ENCODE results near the gene CLCNKA.
"Not testable (repeated sequence)": the region's sequence is repeated elsewhere in the genome, so short reads cannot be mapped to it uniquely, and the experiment has no call there.

The CLCNKA gene

DNA sequence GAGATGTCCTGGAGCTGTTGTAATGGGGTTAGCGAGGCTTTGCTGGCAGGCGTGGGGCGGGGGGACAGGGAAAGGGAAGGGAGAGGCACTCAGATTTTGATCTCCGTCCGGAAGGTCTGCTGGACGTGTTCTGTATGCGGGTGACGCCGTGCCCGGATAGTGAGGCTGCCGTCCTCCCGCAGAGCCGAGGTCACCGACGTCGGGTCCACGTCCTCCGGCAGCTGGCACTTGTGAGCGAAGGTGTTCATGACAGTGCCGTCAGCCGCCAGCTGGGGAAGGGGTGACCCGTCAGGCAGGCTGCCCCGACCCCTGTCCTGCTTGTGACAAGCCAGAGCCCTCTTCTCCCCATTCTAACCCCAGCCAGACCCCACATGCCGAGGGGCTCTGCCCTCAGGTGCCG is 6.3 kb upstream of the CLCNKA start:
- H3K4me3 ChIP-seq: no peak overlapping the region
- H3K27ac ChIP-seq: peak overlapping the region in 6 of 21 experiments; percentile 28 to 84 (median 56)

- H3K4me3 ChIP-seq: no peak overlapping the region
- peak overlapping the region in 6 of 21 experiments; percentile 28 to 84 (median 56) for H3K27ac ChIP-seq
Observed at GRCh38 chr1:16015960-16016901, 5.6 kb upstream of the CLCNKA start.

GRCh38 chr1:16017076-16017460 is 4.8 kb upstream of the CLCNKA start:
- H3K27ac ChIP-seq: peak overlapping the region in 8 of 21 experiments; percentile 2 to 84 (median 68)
- H3K4me3 ChIP-seq: no peak overlapping the region

DNA sequence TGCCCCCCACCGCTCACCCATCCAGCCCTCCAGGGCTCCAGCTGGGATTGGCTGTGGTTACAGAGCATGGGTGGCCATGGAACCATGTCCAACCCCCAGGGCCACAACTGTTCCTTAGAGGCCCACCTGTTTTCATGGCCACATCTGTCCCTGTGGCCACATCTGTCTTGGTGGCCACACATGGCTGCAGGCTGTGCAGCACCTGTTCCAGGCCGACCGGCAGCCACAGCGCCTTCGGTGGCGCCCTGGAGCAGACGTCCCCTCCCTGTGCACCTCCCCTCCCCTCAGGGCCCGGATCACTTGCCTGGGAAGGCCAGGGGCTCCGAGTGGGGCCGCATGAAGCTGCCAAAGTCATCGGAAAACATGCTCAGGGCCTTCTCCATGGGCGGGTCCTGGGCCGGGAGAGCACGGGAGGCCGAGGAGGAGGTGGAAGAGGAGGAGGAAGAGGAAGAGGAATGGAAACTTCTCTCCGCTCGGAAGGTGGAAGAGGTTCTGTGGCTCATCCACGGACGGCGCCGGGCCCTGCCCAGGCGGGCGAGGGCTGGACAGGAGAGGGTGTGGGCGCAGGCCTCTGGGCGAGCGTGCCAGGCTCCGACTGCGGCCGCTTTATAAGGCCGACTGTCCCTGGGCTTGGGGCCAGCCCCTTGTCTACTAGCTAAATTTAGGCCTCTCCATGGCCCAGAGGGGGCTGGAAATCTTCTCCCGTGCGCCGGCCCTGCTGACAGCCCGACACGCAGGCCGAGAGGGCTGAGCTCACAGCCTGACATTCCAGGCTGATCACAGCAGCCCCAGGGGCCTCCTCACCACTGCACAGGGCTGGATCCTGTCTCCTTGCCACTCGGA is 4.2 kb upstream of the CLCNKA start, which contains the start of gene HSPB7:
TSS of gene HSPB7 (minus strand) at position 583 of the 843 bp plus-strand sequence. CDS start at position 503, 80 bp downstream.
- Histone ChIP-seq H3K27ac (peak within 1 kb of the TSS in 15 of 21 experiments; percentile 2 to 84 (median 63)), H3K4me3 (no peak within 1 kb of the TSS)

DNA sequence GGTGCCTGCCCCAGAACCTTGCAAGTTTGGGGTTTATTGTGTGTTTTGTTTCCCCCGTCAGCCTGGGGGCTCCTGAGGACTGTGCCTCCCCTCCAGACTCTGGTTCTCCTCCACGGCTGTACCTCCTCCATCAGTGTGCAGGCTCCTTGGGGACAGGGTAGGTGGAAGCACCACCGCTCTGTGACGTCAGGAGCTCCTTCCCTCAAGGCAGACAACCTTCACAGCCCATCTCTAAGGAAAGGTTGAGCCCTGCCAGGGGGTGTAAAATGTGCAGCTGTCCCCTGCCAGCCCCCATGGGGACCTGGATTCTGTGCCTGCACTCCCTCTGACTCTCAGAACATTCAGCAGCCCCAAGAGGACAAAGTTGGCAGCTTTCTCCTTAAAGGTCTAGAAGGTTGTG is 3.5 kb upstream of the CLCNKA start:
- Histone ChIP-seq H3K27ac (peak overlapping the region in 14 of 21 experiments; percentile 3 to 84 (median 60)), H3K4me3 (no peak overlapping the region)

GRCh38 chr1:16018749-16019643 is 2.8 kb upstream of the CLCNKA start:
- Histone ChIP-seq H3K27ac (peak overlapping the region in 10 of 21 experiments; percentile 24 to 84 (median 68)), H3K4me3 (no peak overlapping the region)

DNA sequence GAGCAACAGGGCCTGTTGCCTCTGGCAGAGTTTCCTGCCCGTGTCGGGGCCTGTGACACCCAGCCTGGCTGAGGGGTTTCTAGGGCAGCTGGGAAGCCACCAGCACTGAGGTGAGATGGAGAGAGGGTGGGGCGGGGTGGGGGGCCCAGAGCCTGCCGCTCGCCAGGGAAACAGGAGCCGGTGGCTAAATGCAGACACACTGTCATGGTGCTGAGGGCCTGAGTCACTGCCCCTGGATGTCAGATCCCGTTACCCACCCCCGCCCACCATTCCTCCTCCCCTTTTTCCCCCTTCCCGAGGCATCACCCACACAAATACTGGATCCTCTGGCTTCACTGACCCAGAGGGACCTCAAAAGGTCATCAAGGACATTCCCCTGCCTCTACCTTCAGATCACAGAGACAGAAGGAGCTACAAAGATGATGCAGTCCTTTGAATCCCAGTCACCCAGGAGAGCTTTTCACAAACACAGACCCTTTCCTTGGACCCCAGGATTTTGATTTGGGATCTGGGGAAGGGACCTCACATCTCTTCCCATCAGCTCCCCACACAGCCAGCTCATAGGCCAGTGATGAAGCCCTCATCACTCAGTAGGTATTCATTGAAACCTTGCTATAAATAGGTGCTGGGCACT is 2.1 kb upstream of the CLCNKA start:
- Histone ChIP-seq H3K4me3 (no peak overlapping the region), H3K27ac (peak overlapping the region in 4 of 21 experiments; percentile 72 to 84 (median 81))

GRCh38 chr1:16020325-16020724 is 1.5 kb upstream of the CLCNKA start:
- Histone ChIP-seq H3K27ac (peak overlapping the region in 1 of 21 experiments; percentile 49), H3K4me3 (no peak overlapping the region)

GRCh38 chr1:16020878-16021277 is 958 bp upstream of the CLCNKA start:
- H3K27ac ChIP-seq: not testable (repeated sequence)

GRCh38 chr1:16022393-16022792 is 557 bp downstream of the CLCNKA start:
- no peak overlapping the region for H3K27ac ChIP-seq
- no peak overlapping the region for H3K4me3 ChIP-seq

More at GRCh38 chr1:16020878-16021277, 958 bp upstream of the CLCNKA start:
- H3K4me3 ChIP-seq: not testable (repeated sequence)

GRCh38 chr1:16023050-16023653 is 1.3 kb downstream of the CLCNKA start:
- Histone ChIP-seq H3K27ac (no peak overlapping the region), H3K4me3 (no peak overlapping the region)

DNA sequence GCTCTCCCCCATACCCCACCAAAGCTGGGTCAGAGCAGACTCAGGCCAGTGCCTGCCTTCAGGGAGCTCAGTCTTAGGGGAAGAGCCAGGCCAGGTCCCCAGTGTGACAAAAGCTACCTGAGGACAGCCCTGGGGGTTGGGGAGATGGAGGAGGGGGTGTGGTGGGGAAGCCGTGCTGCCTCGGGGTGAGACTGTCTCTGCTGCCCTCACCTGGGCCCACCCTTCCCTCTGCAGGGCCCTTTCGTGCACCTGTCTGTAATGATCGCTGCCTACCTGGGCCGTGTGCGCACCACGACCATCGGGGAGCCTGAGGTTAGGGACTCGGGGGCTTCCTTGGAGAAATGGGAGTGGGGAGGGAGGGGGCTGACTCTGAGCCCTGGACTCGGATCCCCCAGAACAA is 4.5 kb downstream of the CLCNKA start:
- not testable (repeated sequence) for H3K4me3 ChIP-seq, H3K27ac ChIP-seq

- H3K4me3 ChIP-seq: no peak overlapping the region
- peak overlapping the region in 1 of 21 experiments; percentile 29 for H3K27ac ChIP-seq
Observed at GRCh38 chr1:16026723-16027484, 5.1 kb downstream of the CLCNKA start.

- no peak overlapping the region for H3K27ac ChIP-seq
- H3K4me3 ChIP-seq: no peak overlapping the region
Observed at GRCh38 chr1:16028237-16029002, 6.6 kb downstream of the CLCNKA start.

DNA sequence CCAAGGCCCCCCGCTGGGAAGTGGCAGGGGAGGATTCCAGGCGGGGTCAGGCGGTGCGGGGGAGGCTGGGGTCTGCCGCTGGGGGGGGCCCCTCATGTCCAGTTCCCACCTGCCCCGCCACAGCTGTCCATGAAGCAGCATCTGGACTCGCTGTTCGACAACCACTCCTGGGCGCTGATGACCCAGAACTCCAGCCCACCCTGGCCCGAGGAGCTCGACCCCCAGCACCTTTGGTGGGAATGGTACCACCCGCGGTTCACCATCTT is 7.1 kb downstream of the CLCNKA start:
- not testable (repeated sequence) for H3K27ac ChIP-seq, H3K4me3 ChIP-seq

DNA sequence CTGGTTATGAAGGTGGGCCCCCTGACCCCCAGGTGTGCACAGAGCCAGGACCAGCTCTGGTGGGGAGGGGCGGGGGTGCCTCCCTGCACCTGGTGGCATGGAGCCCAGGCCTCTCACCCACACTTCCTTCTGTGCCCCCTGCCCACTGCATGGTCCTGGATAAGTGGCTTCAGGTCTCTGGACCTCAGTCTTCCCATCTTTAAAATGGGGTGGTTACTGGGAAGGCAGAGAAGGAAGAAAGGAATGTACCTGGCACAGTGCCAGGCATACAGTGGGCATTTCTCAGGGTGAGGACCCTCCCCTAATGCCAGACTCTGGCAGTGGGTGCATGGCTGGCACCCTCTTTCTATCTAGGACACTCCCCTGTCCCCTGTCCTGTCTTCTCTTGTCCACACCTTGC is 7.5 kb downstream of the CLCNKA start:
- no peak overlapping the region for H3K27ac ChIP-seq
- no peak overlapping the region for H3K4me3 ChIP-seq

GRCh38 chr1:16031551-16031950 is 9.7 kb downstream of the CLCNKA start:
- no peak overlapping the region for H3K4me3 ChIP-seq
- no peak overlapping the region for H3K27ac ChIP-seq

All from skin epidermis (tissue), 12 donors.